Measurements from ENCODE around the gene LIN7C. TPM values are rescaled to one million over a fixed set of nuclear protein-coding genes. Genes with fewer than 3 reads are reported as not detected.

The LIN7C gene, protein sequence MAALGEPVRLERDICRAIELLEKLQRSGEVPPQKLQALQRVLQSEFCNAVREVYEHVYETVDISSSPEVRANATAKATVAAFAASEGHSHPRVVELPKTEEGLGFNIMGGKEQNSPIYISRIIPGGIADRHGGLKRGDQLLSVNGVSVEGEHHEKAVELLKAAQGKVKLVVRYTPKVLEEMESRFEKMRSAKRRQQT
- 29.6 and 31.0 TPM in 2 replicates for total RNA-seq

DNA sequence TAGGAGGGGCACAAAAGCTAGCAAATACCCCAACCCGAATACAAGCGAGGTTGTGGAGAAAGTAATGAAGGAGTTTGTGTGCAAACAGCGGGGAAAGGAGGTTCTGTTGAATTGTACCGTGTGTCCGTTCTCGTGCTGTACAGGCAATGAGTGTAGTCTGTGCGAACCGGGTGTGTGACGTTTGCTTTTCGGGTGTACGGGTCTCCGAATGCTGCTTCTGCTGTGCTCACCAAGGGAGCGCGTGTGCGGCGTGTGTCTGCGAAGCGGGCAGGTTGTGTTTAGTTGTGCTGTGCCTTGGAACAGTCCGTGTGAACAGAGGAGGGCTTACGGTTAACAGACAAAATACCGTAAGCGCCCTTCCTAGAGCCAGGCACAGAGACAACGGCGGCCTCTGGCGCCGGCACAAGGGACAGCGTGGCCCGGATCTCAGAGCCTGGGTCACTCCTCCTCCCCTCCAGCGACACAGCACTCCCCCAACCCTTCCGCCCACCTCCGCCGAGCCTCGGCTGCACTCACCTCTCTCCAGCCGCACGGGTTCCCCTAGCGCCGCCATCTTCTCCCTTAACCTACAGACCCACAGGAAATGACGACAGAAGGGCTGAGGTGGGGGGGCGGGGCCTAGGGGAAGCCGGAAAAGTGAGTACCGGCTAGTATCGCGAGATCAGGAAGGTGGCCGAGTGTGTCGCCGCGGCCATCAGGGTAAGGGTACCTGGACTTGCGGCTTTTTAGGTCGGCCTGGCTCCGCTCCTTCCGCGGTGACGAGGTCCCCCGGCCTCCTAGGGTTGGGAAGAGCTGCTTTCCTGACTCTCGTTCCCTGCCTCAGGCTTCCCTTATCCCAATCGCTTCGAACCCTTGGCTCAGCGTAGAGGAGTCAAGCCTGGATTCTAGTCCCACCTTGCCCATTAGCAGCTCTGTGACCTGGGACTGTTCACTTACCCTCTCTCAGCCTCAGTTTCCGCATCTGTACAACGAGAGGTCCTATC lies at the start of gene LIN7C:
Gene LIN7C (minus strand): TSS at position 570 of the 983 bp plus-strand sequence. CDS start 17 bp downstream, at position 553.
- Mint-ChIP-seq H3K27me3 (ENCODE audit: low read depth) (no peaks in the 10 kb centered on the region), H3K9me3 (no peaks in the 10 kb centered on the region), H3K4me3 (ENCODE audit: low read depth) (peak within 1 kb of the TSS; percentile 99), H3K27ac (peak within 1 kb of the TSS; percentile 99), H3K36me3 (ENCODE audit: low read depth) (peaks cover 13% of the 10 kb centered on the region), H3K4me1 (ENCODE audit: low read depth) (peaks cover 33% of the 10 kb centered on the region)
- intact Hi-C loops (cut with micrococcal nuclease): loop anchor here (1.0 kb wide), 4 partner anchors 9 to 602 kb away; partner anchors contain the start of genes CCDC34, KIF18A and METTL15
- DNase-seq (ENCODE audit: low spot score): peak; percentile 83

DNA sequence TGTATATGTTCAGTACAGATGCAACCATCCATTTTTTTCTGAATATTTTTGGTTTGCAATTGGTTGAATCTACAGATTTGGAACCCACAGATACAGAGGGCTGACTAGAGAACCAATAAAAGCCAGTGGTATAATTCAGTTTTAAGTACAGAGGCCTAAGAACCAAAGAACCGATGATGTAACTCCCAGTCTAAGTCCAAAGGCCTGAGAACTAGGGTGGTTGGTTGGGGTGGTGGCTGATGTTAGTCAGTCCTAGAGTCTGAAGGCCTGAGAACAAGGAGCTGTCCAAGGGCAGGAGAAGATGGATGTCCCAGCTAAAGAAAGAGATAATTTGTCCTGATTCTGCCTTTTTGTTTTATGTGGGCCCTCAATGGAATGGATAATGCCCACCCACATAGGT lies 48.7 kb upstream of the LIN7C start:
- H3K27me3 Mint-ChIP-seq (ENCODE audit: low read depth): no peaks in the 10 kb centered on the region
- intact Hi-C loops (cut with micrococcal nuclease): no loop called here
- H3K4me1 Mint-ChIP-seq (ENCODE audit: low read depth): no peaks in the 10 kb centered on the region
- DNase-seq (ENCODE audit: low spot score): no peak
- H3K9me3 Mint-ChIP-seq: no peaks in the 10 kb centered on the region
- no peak overlapping the region for H3K27ac Mint-ChIP-seq
- H3K36me3 Mint-ChIP-seq (ENCODE audit: low read depth): no peaks in the 10 kb centered on the region
- H3K4me3 Mint-ChIP-seq (ENCODE audit: low read depth): no peak overlapping the region

- H3K9me3 Mint-ChIP-seq: no peaks in the 10 kb centered on the region
- H3K36me3 Mint-ChIP-seq (ENCODE audit: low read depth): no peaks in the 10 kb centered on the region
- no peak overlapping the region for H3K4me3 Mint-ChIP-seq (ENCODE audit: low read depth)
- no peaks in the 10 kb centered on the region for H3K4me1 Mint-ChIP-seq (ENCODE audit: low read depth)
- intact Hi-C loops (cut with micrococcal nuclease): no loop called here
- DNase-seq (ENCODE audit: low spot score): no peak
- no peak overlapping the region for H3K27ac Mint-ChIP-seq
- no peaks in the 10 kb centered on the region for H3K27me3 Mint-ChIP-seq (ENCODE audit: low read depth)
Measured at GRCh38 chr11:27553186-27553585, 46.6 kb upstream of the LIN7C start.

DNA sequence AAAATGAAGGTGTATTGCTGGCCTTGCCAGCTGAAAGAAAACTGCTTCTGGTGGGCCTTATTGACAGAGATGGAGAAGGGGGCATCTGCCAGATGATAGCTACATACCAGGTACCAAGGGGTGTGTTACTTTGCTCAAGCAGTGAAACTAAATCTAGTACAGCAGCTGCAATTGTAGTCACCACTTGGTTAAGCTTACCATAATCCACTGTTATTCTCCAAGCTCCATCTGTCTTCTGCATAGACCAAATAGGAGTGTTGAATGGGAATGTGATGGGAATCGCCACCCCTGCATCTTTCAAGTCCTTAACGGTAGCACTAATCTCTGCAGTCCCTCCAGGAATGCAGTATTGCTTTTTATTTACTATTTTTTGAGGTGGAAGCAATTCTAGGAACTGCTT lies 45.8 kb upstream of the LIN7C start:
- no peaks in the 10 kb centered on the region for H3K9me3 Mint-ChIP-seq
- intact Hi-C loops (cut with micrococcal nuclease): no loop called here
- no peak for DNase-seq (ENCODE audit: low spot score)
- H3K27me3 Mint-ChIP-seq (ENCODE audit: low read depth): no peaks in the 10 kb centered on the region
- H3K36me3 Mint-ChIP-seq (ENCODE audit: low read depth): no peaks in the 10 kb centered on the region
- no peak overlapping the region for H3K27ac Mint-ChIP-seq
- no peak overlapping the region for H3K4me3 Mint-ChIP-seq (ENCODE audit: low read depth)
- no peaks in the 10 kb centered on the region for H3K4me1 Mint-ChIP-seq (ENCODE audit: low read depth)

GRCh38 chr11:27551127-27551526 lies 44.6 kb upstream of the LIN7C start:
- Mint-ChIP-seq H3K27ac (no peak overlapping the region), H3K36me3 (ENCODE audit: low read depth) (no peaks in the 10 kb centered on the region), H3K27me3 (ENCODE audit: low read depth) (no peaks in the 10 kb centered on the region), H3K9me3 (no peaks in the 10 kb centered on the region), H3K4me1 (ENCODE audit: low read depth) (no peaks in the 10 kb centered on the region), H3K4me3 (ENCODE audit: low read depth) (no peak overlapping the region)
- intact Hi-C loops (cut with micrococcal nuclease): no loop called here
- no peak for DNase-seq (ENCODE audit: low spot score)

- DNase-seq (ENCODE audit: low spot score): no peak
- intact Hi-C loops (cut with micrococcal nuclease): no loop called here
- H3K4me3 Mint-ChIP-seq (ENCODE audit: low read depth): no peak overlapping the region
- H3K36me3 Mint-ChIP-seq (ENCODE audit: low read depth): no peaks in the 10 kb centered on the region
- H3K9me3 Mint-ChIP-seq: no peaks in the 10 kb centered on the region
- H3K27me3 Mint-ChIP-seq (ENCODE audit: low read depth): no peaks in the 10 kb centered on the region
- H3K27ac Mint-ChIP-seq: no peak overlapping the region
- no peaks in the 10 kb centered on the region for H3K4me1 Mint-ChIP-seq (ENCODE audit: low read depth)
Measured at GRCh38 chr11:27545946-27546345, 39.4 kb upstream of the LIN7C start.

- Mint-ChIP-seq H3K27ac (no peak overlapping the region), H3K4me1 (ENCODE audit: low read depth) (no peaks in the 10 kb centered on the region), H3K4me3 (ENCODE audit: low read depth) (no peak overlapping the region)
Measured at GRCh38 chr11:27545035-27545434, 38.5 kb upstream of the LIN7C start.

GRCh38 chr11:27541790-27542189 lies 35.2 kb upstream of the LIN7C start:
- H3K27me3 Mint-ChIP-seq (ENCODE audit: low read depth): no peaks in the 10 kb centered on the region
- no peak overlapping the region for H3K27ac Mint-ChIP-seq
- no peaks in the 10 kb centered on the region for H3K4me1 Mint-ChIP-seq (ENCODE audit: low read depth)
- H3K36me3 Mint-ChIP-seq (ENCODE audit: low read depth): no peaks in the 10 kb centered on the region
- no peak overlapping the region for H3K4me3 Mint-ChIP-seq (ENCODE audit: low read depth)
- intact Hi-C loops (cut with micrococcal nuclease): no loop called here
- no peaks in the 10 kb centered on the region for H3K9me3 Mint-ChIP-seq
- no peak for DNase-seq (ENCODE audit: low spot score)

More at GRCh38 chr11:27545035-27545434, 38.5 kb upstream of the LIN7C start:
- no peak for DNase-seq (ENCODE audit: low spot score)
- intact Hi-C loops (cut with micrococcal nuclease): no loop called here
- Mint-ChIP-seq H3K27me3 (ENCODE audit: low read depth) (no peaks in the 10 kb centered on the region), H3K9me3 (no peaks in the 10 kb centered on the region), H3K36me3 (ENCODE audit: low read depth) (no peaks in the 10 kb centered on the region)

- DNase-seq (ENCODE audit: low spot score): no peak
- Mint-ChIP-seq H3K27me3 (ENCODE audit: low read depth) (no peaks in the 10 kb centered on the region), H3K27ac (no peak overlapping the region), H3K4me3 (ENCODE audit: low read depth) (no peak overlapping the region), H3K9me3 (no peaks in the 10 kb centered on the region), H3K36me3 (ENCODE audit: low read depth) (no peaks in the 10 kb centered on the region), H3K4me1 (ENCODE audit: low read depth) (no peaks in the 10 kb centered on the region)
- intact Hi-C loops (cut with micrococcal nuclease): no loop called here
Measured at GRCh38 chr11:27540051-27540450, 33.5 kb upstream of the LIN7C start.

GRCh38 chr11:27535103-27535502 lies 28.5 kb upstream of the LIN7C start:
- H3K4me3 Mint-ChIP-seq (ENCODE audit: low read depth): no peak overlapping the region
- H3K36me3 Mint-ChIP-seq (ENCODE audit: low read depth): no peaks in the 10 kb centered on the region
- no peaks in the 10 kb centered on the region for H3K9me3 Mint-ChIP-seq
- intact Hi-C loops (cut with micrococcal nuclease): no loop called here
- no peaks in the 10 kb centered on the region for H3K4me1 Mint-ChIP-seq (ENCODE audit: low read depth)
- DNase-seq (ENCODE audit: low spot score): no peak
- no peaks in the 10 kb centered on the region for H3K27me3 Mint-ChIP-seq (ENCODE audit: low read depth)
- no peak overlapping the region for H3K27ac Mint-ChIP-seq

GRCh38 chr11:27532652-27533325 lies 26.2 kb upstream of the LIN7C start:
- H3K27me3 Mint-ChIP-seq (ENCODE audit: low read depth): no peaks in the 10 kb centered on the region
- H3K4me1 Mint-ChIP-seq (ENCODE audit: low read depth): no peaks in the 10 kb centered on the region
- H3K36me3 Mint-ChIP-seq (ENCODE audit: low read depth): no peaks in the 10 kb centered on the region
- H3K4me3 Mint-ChIP-seq (ENCODE audit: low read depth): no peak overlapping the region
- DNase-seq (ENCODE audit: low spot score): no peak
- intact Hi-C loops (cut with micrococcal nuclease): no loop called here
- H3K27ac Mint-ChIP-seq: no peak overlapping the region
- no peaks in the 10 kb centered on the region for H3K9me3 Mint-ChIP-seq

DNA sequence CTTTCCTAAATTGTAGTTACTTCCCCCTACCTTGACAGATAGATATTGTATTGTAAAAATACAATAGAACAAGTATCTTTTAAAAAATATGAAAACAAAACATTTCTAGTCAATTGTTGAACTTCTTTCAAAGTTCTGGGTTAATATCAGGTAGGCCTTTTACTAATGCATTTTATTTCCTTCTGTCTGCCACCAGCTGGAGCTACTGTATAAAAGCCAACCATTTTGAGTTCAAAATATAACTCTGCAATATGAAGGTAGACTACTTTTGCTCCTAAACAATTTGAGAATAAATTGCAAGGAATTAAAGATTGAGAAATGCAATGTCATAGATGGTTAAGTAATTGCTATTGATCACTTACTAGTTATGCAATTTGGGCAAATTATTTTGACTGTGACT lies 22.1 kb upstream of the LIN7C start:
- Mint-ChIP-seq H3K4me1 (ENCODE audit: low read depth) (no peaks in the 10 kb centered on the region), H3K9me3 (no peaks in the 10 kb centered on the region), H3K27me3 (ENCODE audit: low read depth) (no peaks in the 10 kb centered on the region), H3K36me3 (ENCODE audit: low read depth) (no peaks in the 10 kb centered on the region), H3K4me3 (ENCODE audit: low read depth) (no peak overlapping the region), H3K27ac (no peak overlapping the region)
- intact Hi-C loops (cut with micrococcal nuclease): no loop called here
- no peak for DNase-seq (ENCODE audit: low spot score)

- no peaks in the 10 kb centered on the region for H3K27me3 Mint-ChIP-seq (ENCODE audit: low read depth)
- no peak for DNase-seq (ENCODE audit: low spot score)
- no peaks in the 10 kb centered on the region for H3K4me1 Mint-ChIP-seq (ENCODE audit: low read depth)
- H3K27ac Mint-ChIP-seq: no peak overlapping the region
- no peaks in the 10 kb centered on the region for H3K36me3 Mint-ChIP-seq (ENCODE audit: low read depth)
- H3K4me3 Mint-ChIP-seq (ENCODE audit: low read depth): no peak overlapping the region
- intact Hi-C loops (cut with micrococcal nuclease): no loop called here
- H3K9me3 Mint-ChIP-seq: no peaks in the 10 kb centered on the region
Measured at GRCh38 chr11:27526535-27526934, 20.0 kb upstream of the LIN7C start.
